ENCODE measurements around the gene RUSC1.
A peak's percentile ranks its signal among the peaks of the same experiment; 100 is the strongest.

RUSC1 gene

DNA sequence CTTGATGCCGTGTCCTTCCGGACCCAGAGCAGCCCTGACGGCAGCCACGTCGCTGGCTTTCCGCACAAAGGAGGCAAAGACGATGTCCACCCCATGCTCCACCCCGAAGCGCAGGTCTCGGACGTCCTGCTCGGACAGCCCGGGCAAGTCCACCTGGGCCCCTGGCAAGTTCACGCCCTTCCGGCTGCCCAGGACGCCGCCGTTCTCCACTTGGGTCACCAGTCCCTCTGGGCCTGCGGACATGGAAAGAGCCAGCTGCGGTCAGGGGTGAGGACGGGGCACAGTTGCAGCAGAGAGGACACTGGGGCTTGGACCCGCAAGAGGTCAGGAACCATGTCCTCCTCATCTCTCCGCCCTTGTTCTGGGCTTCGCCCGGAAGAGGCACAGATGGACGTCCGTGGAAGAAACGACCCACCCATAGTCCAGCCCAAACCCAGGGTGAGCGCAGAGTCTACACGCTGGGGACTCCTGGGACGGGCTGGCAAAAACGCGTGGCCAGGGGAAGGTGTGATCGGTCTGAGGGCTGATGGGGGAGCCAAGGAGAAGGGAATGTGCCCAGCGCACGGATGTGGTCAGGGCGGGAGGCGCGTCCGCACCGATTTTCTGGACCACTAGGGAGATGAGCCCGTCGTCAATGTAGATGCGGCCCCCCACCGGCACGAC is 26.0 kb upstream of the RUSC1 start:
- peaks cover 18 to 31% (median 24%) of the 10 kb centered on the region in 11 experiments; a peak in 20 of 22 replicates for H3K27me3 ChIP-seq
- H3K27ac ChIP-seq: no peak overlapping the region
- no peaks in the 10 kb centered on the region for H3K36me3 ChIP-seq
- H3K4me1 ChIP-seq: peaks cover 0 to 7% (median 0%) of the 10 kb centered on the region in 10 experiments; a peak in 1 of 20 replicates
- no peak overlapping the region for H3K4me3 ChIP-seq
- H3K9me3 ChIP-seq (replicated peaks in 1 of 11): no peaks in the 10 kb centered on the region
- no peaks in the 10 kb centered on the region for H4K20me1 ChIP-seq
- H3K9ac ChIP-seq: no peak overlapping the region
- TF ChIP-seq Cebpa-rat (IDR thresholded peaks at IDR 0.05): no peak
- H3K4me2 ChIP-seq: no peak overlapping the region

DNA sequence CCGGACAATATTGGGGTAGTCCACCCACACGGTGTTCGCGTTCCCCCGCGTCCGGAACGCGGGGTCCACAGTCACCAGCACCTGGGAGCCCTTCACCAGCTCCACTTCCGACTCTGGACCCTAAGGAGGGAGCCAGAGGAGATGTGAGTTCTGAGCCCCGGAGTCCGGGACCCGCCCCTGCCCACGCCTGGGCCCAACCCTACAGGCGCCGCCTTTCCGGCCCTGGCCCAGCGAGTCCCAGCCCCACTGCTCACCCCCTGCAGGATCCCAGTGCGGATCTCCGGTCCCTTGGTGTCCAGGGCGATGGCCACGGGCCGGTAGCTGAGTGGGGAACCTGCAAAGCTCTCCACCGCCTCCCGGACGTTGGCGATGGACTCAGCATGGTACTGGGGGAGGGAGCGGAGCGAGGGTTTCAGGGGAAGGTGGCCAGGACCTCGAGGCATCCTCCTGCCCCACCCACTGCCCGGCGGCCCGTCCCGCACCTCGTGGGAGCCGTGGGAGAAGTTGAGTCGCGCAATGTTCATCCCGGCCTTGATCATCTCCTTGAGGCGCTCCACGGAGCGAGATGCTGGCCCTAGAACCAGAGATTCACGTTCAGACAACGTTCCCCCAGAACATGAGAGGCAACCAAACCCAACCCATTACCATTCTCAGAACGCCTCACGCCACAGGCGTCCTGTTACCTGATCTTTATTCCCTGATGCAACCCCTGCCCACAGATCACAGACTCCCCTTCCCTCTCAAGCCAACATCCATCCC is 25.3 kb upstream of the RUSC1 start:
- Histone ChIP-seq H4K20me1 (no peaks in the 10 kb centered on the region), H3K4me2 (no peak overlapping the region), H3K4me1 (peaks cover 0 to 7% (median 0%) of the 10 kb centered on the region in 10 experiments; a peak in 1 of 20 replicates), H3K27me3 (peaks cover 18 to 31% (median 24%) of the 10 kb centered on the region in 11 experiments; a peak in 20 of 22 replicates), H3K9me3 (replicated peaks in 1 of 11) (no peaks in the 10 kb centered on the region), H3K4me3 (no peak overlapping the region), H3K9ac (no peak overlapping the region), H3K36me3 (no peaks in the 10 kb centered on the region), H3K27ac (no peak overlapping the region)
- TF ChIP-seq Cebpa-rat (IDR thresholded peaks at IDR 0.05): no peak

DNA sequence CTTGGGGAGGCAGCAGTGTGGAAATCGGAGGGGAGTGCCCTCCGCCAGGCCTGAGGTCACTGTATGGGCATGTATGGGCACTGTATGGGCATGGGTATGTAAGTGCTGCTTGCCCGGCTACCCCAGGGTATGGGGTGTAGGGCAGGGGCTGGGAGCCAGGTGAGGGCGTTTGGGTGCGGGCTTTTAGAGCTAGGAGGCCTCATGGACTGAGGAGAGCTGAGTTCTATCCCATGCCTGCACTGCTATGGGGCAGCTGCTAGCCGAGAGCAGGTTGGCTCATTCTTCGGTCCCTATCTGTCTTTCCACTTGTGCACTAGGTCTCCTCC is 24.8 kb upstream of the RUSC1 start:
- H3K4me3 ChIP-seq: no peak overlapping the region

DNA sequence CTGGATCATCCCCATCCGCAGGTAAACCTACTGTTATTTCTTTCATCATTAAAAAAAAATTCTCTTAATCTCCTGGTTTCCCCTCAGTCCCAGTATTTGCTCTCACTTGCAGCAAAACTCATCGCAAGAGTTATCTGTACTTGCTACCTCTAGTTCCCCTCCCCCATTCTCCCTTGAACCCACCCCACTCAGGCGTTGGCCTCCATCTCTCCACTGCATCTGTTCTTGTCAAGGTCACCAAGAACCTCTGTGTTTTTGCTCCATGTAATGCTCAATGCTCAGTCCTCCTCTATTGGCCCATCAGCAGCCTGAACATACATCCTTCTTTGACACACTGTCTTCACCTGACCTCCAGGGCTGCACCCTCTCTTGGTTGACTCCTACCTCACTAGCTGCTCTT is 24.0 kb upstream of the RUSC1 start:
- H3K4me2 ChIP-seq: no peak overlapping the region
- H3K4me3 ChIP-seq: no peak overlapping the region
- peaks cover 18 to 31% (median 24%) of the 10 kb centered on the region in 11 experiments; a peak in 20 of 22 replicates for H3K27me3 ChIP-seq
- H3K9me3 ChIP-seq (replicated peaks in 1 of 11): no peaks in the 10 kb centered on the region
- no peak for TF ChIP-seq Cebpa-rat (IDR thresholded peaks at IDR 0.05)
- no peak overlapping the region for H3K9ac ChIP-seq
- H3K27ac ChIP-seq: no peak overlapping the region
- H3K4me1 ChIP-seq: peaks cover 0 to 8% (median 3%) of the 10 kb centered on the region in 10 experiments; a peak in 10 of 20 replicates
- no peaks in the 10 kb centered on the region for H4K20me1 ChIP-seq
- H3K36me3 ChIP-seq: no peaks in the 10 kb centered on the region

More for the DNA sequence above, 24.8 kb upstream of the RUSC1 start:
- Histone ChIP-seq H4K20me1 (no peaks in the 10 kb centered on the region), H3K27me3 (peaks cover 18 to 31% (median 24%) of the 10 kb centered on the region in 11 experiments; a peak in 20 of 22 replicates), H3K9ac (no peak overlapping the region), H3K9me3 (replicated peaks in 1 of 11) (no peaks in the 10 kb centered on the region), H3K4me2 (no peak overlapping the region), H3K4me1 (peaks cover 0 to 7% (median 0%) of the 10 kb centered on the region in 10 experiments; a peak in 1 of 20 replicates), H3K36me3 (no peaks in the 10 kb centered on the region), H3K27ac (no peak overlapping the region)
- no peak for TF ChIP-seq Cebpa-rat (IDR thresholded peaks at IDR 0.05)

DNA sequence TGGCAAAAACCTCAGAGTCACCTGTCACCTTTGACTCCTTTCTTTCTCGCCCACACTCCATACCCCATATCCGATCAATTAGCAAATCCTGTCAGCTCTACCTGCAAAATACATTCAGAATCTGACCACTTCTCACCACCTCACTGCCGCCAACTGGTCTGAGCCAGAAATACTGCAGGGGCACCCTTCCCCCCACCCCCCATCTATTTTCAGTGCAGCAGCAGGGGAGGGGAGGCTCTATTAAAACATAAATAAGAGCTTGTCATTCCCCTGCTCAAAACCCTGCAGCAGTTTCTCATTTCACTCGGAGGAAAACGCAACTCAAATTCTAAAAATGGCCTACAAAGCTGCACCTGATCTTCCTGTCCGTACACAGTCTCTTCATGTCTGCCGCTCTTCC is 23.3 kb upstream of the RUSC1 start:
- Histone ChIP-seq H3K9me3 (replicated peaks in 1 of 11) (no peaks in the 10 kb centered on the region), H3K9ac (no peak overlapping the region), H3K4me3 (no peak overlapping the region), H3K4me1 (peaks cover 0 to 15% (median 9%) of the 10 kb centered on the region in 10 experiments; a peak in 11 of 20 replicates), H3K4me2 (0 out of 22 replicates have a peak overlapping the region, but pooled peaks of 1 of the 11 experiments have one; percentile 8), H3K36me3 (no peaks in the 10 kb centered on the region), H3K27me3 (peaks cover 18 to 31% (median 24%) of the 10 kb centered on the region in 11 experiments; a peak in 20 of 22 replicates), H4K20me1 (no peaks in the 10 kb centered on the region), H3K27ac (no peak overlapping the region)
- no peak for TF ChIP-seq Cebpa-rat (IDR thresholded peaks at IDR 0.05)

DNA sequence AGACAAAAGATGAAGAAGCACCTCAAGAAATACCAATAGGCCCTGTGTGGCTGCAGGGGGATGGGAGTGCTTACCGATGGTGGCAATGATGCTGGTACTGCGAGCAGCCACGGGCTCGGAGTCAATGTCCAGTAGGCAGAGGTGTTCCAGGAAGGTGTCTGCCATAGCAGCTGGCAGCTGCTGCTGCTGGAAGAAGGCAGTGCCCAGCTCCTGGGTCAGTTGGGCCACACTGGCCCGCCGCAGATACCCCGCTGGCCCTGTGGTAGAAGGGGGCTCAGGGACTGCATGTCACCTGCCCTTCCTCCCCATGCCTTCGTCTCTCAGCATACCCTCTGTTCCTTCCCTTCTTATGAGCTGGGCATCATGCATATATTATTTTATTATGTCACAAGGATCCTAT is 20.7 kb upstream of the RUSC1 start:
- H3K9me3 ChIP-seq (replicated peaks in 1 of 11): no peaks in the 10 kb centered on the region
- no peak for TF ChIP-seq Cebpa-rat (IDR thresholded peaks at IDR 0.05)
- no peak overlapping the region for H3K4me2 ChIP-seq

DNA sequence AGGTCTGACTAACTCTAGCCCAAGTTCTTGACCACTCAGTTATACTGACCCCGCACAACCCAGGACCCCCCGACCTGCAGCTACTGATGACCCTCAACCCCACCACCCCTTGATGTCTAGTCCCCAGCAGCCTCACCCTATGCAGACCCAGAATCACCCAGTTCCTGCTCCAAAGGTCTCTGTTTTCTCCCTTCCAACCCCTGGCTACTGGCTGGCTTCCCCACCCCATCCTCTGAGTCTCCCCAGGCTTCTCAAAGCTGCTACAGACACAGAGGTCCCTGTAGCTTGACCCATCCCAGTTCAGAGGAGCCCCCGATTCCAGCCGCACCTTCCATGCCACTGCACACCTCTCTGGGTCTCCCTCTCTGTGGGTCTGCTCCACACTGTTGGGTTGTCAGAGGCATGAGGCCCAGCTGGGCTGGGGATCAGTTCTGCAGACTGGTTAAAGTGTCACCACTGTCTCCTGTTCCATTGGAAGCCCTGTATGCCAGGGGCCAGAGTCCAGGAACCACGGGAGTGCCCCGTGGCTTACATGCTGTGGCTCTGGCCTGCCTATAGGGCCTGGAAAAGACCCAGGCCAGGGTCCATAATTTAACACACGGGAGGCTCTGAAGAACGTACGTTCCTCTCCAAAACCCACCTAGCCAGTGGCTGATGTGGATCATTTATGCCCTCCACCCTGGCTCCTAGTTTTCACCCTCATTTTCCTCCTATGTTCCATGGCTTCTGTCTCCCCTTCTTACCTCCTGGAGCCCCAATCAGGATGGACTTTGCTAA is 20.0 kb upstream of the RUSC1 start:
- Histone ChIP-seq H3K4me1 (peaks cover 0 to 15% (median 10%) of the 10 kb centered on the region in 10 experiments; a peak in 11 of 20 replicates), H3K4me2 (no peak overlapping the region), H3K9me3 (replicated peaks in 1 of 11) (no peaks in the 10 kb centered on the region), H3K27ac (no peak overlapping the region), H3K4me3 (no peak overlapping the region), H3K27me3 (peaks cover 3 to 9% (median 6%) of the 10 kb centered on the region in 11 experiments; a peak in 17 of 22 replicates), H4K20me1 (no peaks in the 10 kb centered on the region), H3K9ac (no peak overlapping the region), H3K36me3 (no peaks in the 10 kb centered on the region)
- no peak for TF ChIP-seq Cebpa-rat (IDR thresholded peaks at IDR 0.05)

More for the DNA sequence above, 20.7 kb upstream of the RUSC1 start:
- no peak overlapping the region for H3K27ac ChIP-seq
- no peaks in the 10 kb centered on the region for H3K36me3 ChIP-seq
- peaks cover 10 to 16% (median 13%) of the 10 kb centered on the region in 11 experiments; a peak in 19 of 22 replicates for H3K27me3 ChIP-seq
- H4K20me1 ChIP-seq: no peaks in the 10 kb centered on the region
- H3K4me3 ChIP-seq: no peak overlapping the region
- H3K9ac ChIP-seq: no peak overlapping the region
- H3K4me1 ChIP-seq: peaks cover 0 to 15% (median 10%) of the 10 kb centered on the region in 10 experiments; a peak in 11 of 20 replicates

DNA sequence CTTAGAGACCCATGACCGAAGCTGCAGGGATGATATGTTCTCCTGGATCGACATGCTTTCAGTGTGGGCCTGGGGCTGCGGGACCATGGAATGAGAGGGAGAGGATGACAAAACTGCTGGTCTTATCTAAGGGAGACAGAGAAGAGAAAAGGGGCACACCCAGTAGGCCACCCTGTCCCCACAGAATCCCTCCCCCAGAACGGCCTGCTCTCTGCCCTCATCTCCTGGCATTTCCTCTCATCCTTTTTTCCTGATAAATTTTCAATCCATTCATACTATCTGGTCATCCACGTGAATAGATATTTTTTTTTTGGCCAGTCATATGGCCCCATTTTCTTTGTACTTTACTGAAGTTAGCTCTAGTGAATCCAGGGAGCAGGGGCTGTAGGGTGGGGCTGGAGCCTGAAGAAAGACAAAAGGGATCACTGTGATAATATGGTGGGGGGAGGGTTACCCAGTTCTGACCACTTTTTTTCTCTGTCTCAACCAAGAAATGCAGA is 19.3 kb upstream of the RUSC1 start, which contains the start of gene PKLR:
PKLR (minus strand) TSS at position 97 of the 500 bp plus-strand sequence; CDS start at position 54, 43 bp downstream.
- H3K4me2 ChIP-seq: peak within 1 kb of the TSS in 9 of 11 experiments; percentile 7 to 60 (median 43); a peak in 11 of 22 replicates
- no peak for TF ChIP-seq Cebpa-rat (IDR thresholded peaks at IDR 0.05)
- H3K9me3 ChIP-seq (replicated peaks in 1 of 11): no peaks in the 10 kb centered on the region
- no peak within 1 kb of the TSS for H3K4me3 ChIP-seq
- H3K4me1 ChIP-seq: peaks cover 0 to 15% (median 10%) of the 10 kb centered on the region in 10 experiments; a peak in 11 of 20 replicates
- no peak within 1 kb of the TSS; a peak in 1 of 22 replicates for H3K9ac ChIP-seq
- H3K36me3 ChIP-seq: no peaks in the 10 kb centered on the region
- no peaks in the 10 kb centered on the region for H4K20me1 ChIP-seq
- peaks cover 0 to 3% (median 0%) of the 10 kb centered on the region in 11 experiments; a peak in 5 of 22 replicates for H3K27me3 ChIP-seq
- H3K27ac ChIP-seq: no peak within 1 kb of the TSS
